Stimulated activated CD4-positive, alpha-beta T cell treated with anti-CD3 and anti-CD28 coated beads, TNF-alpha, amount 100 ng/mL, for 1 hour (primary cell): ENCODE results near the gene RCOR1.
"Not testable (repeated sequence)": the region's sequence is repeated elsewhere in the genome, so short reads cannot be mapped to it uniquely, and the experiment has no call there.

Experiments used
- DNase-seq, 3 donors: peaks; one replicate each; pipeline ENCODE4 v3.0.0-alpha.2; 2020; ENCODE audit warnings: low read depth in 3 of 3, low spot score in 1 of 3

Gene RCOR1

GRCh38 chr14:102591944-102592762 is at the start of gene RCOR1:
Gene RCOR1 (plus strand): TSS chr14:102592649. CDS start chr14:102592887, 238 bp downstream.
- DNase-seq, result peak; percentile 96 to 97 (median 97)

- DNase-seq, result no peak
These were observed 48.3 kb upstream of the RCOR1 start for GRCh38 chr14:102544046-102544746.

GRCh38 chr14:102544747-102545460 is 47.5 kb upstream of the RCOR1 start:
- DNase-seq, result no peak

GRCh38 chr14:102545461-102546265 is 46.8 kb upstream of the RCOR1 start:
- no peak for DNase-seq

GRCh38 chr14:102548616-102549240 is 43.7 kb upstream of the RCOR1 start:
- DNase-seq, result no peak

- DNase-seq, result not testable (repeated sequence)
These were observed 41.5 kb upstream of the RCOR1 start for GRCh38 chr14:102550927-102551401.

- no peak for DNase-seq
These were observed 40.3 kb upstream of the RCOR1 start for GRCh38 chr14:102551995-102552705.

GRCh38 chr14:102554821-102555819 is 37.3 kb upstream of the RCOR1 start:
- DNase-seq, result peak in 2 of 3 donors; percentile 7 to 40

- DNase-seq, result no peak
These were observed 36.3 kb upstream of the RCOR1 start for GRCh38 chr14:102556098-102556677.

GRCh38 chr14:102557434-102558226 is 34.8 kb upstream of the RCOR1 start:
- no peak for DNase-seq

- no peak for DNase-seq
These were observed 33.9 kb upstream of the RCOR1 start for GRCh38 chr14:102558556-102558955.

GRCh38 chr14:102560458-102561261 is 31.8 kb upstream of the RCOR1 start:
- no peak for DNase-seq

GRCh38 chr14:102565331-102565887 is 27.0 kb upstream of the RCOR1 start:
- DNase-seq, result no peak

GRCh38 chr14:102565959-102566358 is 26.5 kb upstream of the RCOR1 start:
- no peak for DNase-seq

GRCh38 chr14:102568115-102568614 is 24.3 kb upstream of the RCOR1 start:
- peak in 2 of 3 donors; percentile 23 to 24 for DNase-seq
